SK-N-SH (cell line): Measurements from ENCODE around the gene ARMC9. TPM values are rescaled to one million over a fixed set of nuclear protein-coding genes. Genes with fewer than 3 reads are reported as not detected.

ENCODE experiments used
- CTCF ChIA-PET: fragments of 300-600, 350-600 bp; formaldehyde crosslinking; extraction: SDS; loops from one replicate; lab custom pipeline; 2021; lab: Yijun Ruan, JAX
- POLR2A ChIA-PET: fragments of 350-600 bp; sonication (Branson Sonifier 250); formaldehyde crosslinking; extraction: SDS; loops from one replicate; lab custom pipeline; 2020; ENCODE audit warnings: antibody characterized with exemption, inconsistent platforms; lab: Yijun Ruan, JAX
- DNase-seq: peaks from one replicate; pipeline ENCODE4 v3.0.0; 2012
- H2AFZ ChIP-seq: fragments of 200-600 bp; sonication (generic); 2 replicates; pipeline ENCODE4 v1.8.1; 2016; ENCODE audit warnings: antibody characterized with exemption, mild to moderate bottlenecking, low read depth
- H3F3A ChIP-seq: fragments of 200-600 bp; sonication (generic); replicated peaks from 2 replicates; pipeline ENCODE3; 2016; ENCODE audit warnings: antibody characterized with exemption, mild to moderate bottlenecking; ENCODE audit not compliant: insufficient read depth
- H3K27ac ChIP-seq, 2 experiments: fragments of 200-500 bp in 1 of 2; fragments of 200-600 bp in 1 of 2; sonication (Bioruptor generic) in 1 of 2; sonication (generic), shearing (Covaris generic) in 1 of 2; 2 replicates each; pipeline versions ENCODE4 v1.5.1 to v1.6.1; 2014 to 2016; ENCODE audit warnings: low read depth in 2 of 2, inconsistent platforms in 1 of 2, low read length in 1 of 2, mild to moderate bottlenecking in 1 of 2, mixed read lengths in 1 of 2
- H3K27me3 ChIP-seq: fragments of 200-600 bp; sonication (generic), shearing (Covaris generic); 2 replicates; pipeline ENCODE4 v1.6.1; 2016; ENCODE audit warnings: mixed run types; ENCODE audit not compliant: insufficient read depth
- H3K36me3 ChIP-seq, 2 experiments: fragments of 200-500 bp in 1 of 2; fragments of 200-600 bp in 1 of 2; sonication (Bioruptor generic) in 1 of 2; sonication (generic) in 1 of 2; replicated peaks in 1 of 2; 2 replicates each; pipeline versions ENCODE3 to v1.5.1; 2014 to 2016; ENCODE audit warnings: low read length in 1 of 2, mild to moderate bottlenecking in 1 of 2; ENCODE audit not compliant: insufficient read depth in 2 of 2, control insufficient read depth in 1 of 2
- H3K4me1 ChIP-seq, 2 experiments: fragments of 200-500 bp in 1 of 2; fragments of 200-600 bp in 1 of 2; sonication (Bioruptor generic) in 1 of 2; sonication (generic), shearing (Covaris generic) in 1 of 2; 2 replicates each; pipeline versions ENCODE4 v1.5.1 to v1.6.1; 2014 to 2016; ENCODE audit warnings: low read depth in 1 of 2, low read length in 1 of 2, mixed run types in 1 of 2; ENCODE audit not compliant: insufficient read depth in 2 of 2, control insufficient read depth in 1 of 2
- H3K4me2 ChIP-seq: fragments of 200-600 bp; sonication (generic), shearing (Covaris generic); 2 replicates; pipeline ENCODE4 v1.6.1; 2017; ENCODE audit warnings: mixed run types
- H3K4me3 ChIP-seq, 2 experiments: fragments of 200-500 bp in 1 of 2; fragments of 200-600 bp in 1 of 2; sonication (Bioruptor generic) in 1 of 2; sonication (generic), shearing (Covaris generic) in 1 of 2; 2 replicates each; pipeline versions ENCODE4 v1.5.1 to v1.8.1; 2014 to 2016; ENCODE audit warnings: low read depth in 2 of 2, inconsistent platforms in 1 of 2, low read length in 1 of 2, mild to moderate bottlenecking in 1 of 2, mixed read lengths in 1 of 2, moderate library complexity in 1 of 2
- H3K79me2 ChIP-seq: fragments of 200-600 bp; sonication (generic); 2 replicates; pipeline ENCODE4 v1.8.1; 2017; ENCODE audit warnings: mild to moderate bottlenecking; ENCODE audit not compliant: insufficient read depth
- H3K9ac ChIP-seq: fragments of 200-600 bp; sonication (generic); 2 replicates; pipeline ENCODE4 v1.6.1; 2017; ENCODE audit warnings: mixed run types
- H3K9me2 ChIP-seq: fragments of 200-600 bp; sonication (generic); 2 replicates; pipeline ENCODE4 v1.6.1; 2017; ENCODE audit warnings: mixed run types
- H3K9me3 ChIP-seq: fragments of 200-600 bp; sonication (generic); 2 replicates; pipeline ENCODE4 v1.6.1; 2017; ENCODE audit warnings: mixed run types, mild to moderate bottlenecking, moderate library complexity
- H4K20me1 ChIP-seq: fragments of 200-600 bp; sonication (generic); 2 replicates; pipeline ENCODE4 v1.6.1; 2017; ENCODE audit warnings: mild to moderate bottlenecking, mixed run types; ENCODE audit not compliant: insufficient read depth
- FOXJ3 ChIP-seq: sonication (generic); formaldehyde crosslinking; IDR thresholded peaks from 2 replicates; pipeline ENCODE4 v1.5.1; 2020; ENCODE audit warnings: mild to moderate bottlenecking, missing genetic modification reagents
- GATA2 ChIP-seq: sonication (generic); formaldehyde crosslinking; IDR thresholded peaks from 2 replicates; pipeline ENCODE4 v1.5.0; 2020; ENCODE audit warnings: mild to moderate bottlenecking, missing genetic modification reagents
- JUND ChIP-seq: IDR thresholded peaks from 2 replicates; pipeline ENCODE4 v1.4.0; 2012
- MEF2A ChIP-seq: IDR thresholded peaks from 2 replicates; pipeline ENCODE4 v1.4.0; 2012; ENCODE audit warnings: low read depth, borderline replicate concordance
- MXI1 ChIP-seq: IDR thresholded peaks from 2 replicates; pipeline ENCODE4 v1.6.1; 2012; ENCODE audit warnings: mild to moderate bottlenecking, low read depth, low read length, improper control_type of control experiment
- NFIC ChIP-seq: IDR thresholded peaks from 2 replicates; pipeline ENCODE4 v1.4.0; 2012; ENCODE audit warnings: borderline replicate concordance
- POLR2AphosphoS5 ChIP-seq: IDR thresholded peaks from 2 replicates; pipeline ENCODE4 v1.6.1; 2012; ENCODE audit warnings: low read depth, low read length
- RCOR1 ChIP-seq: fragments of 150-350 bp; IDR thresholded peaks from 2 replicates; pipeline ENCODE4 v1.6.1; 2017; ENCODE audit warnings: antibody characterized with exemption, low read length
- TAF1 ChIP-seq: IDR thresholded peaks from 2 replicates; pipeline ENCODE4 v1.6.1; 2012; ENCODE audit warnings: low read depth, mild to moderate bottlenecking, low read length, moderate library complexity, borderline replicate concordance
- TCF12 ChIP-seq: IDR thresholded peaks from 2 replicates; pipeline ENCODE4 v1.4.0; 2012
- TEAD4 ChIP-seq: IDR thresholded peaks from 2 replicates; pipeline ENCODE4 v1.4.0; 2012; ENCODE audit warnings: mild to moderate bottlenecking, borderline replicate concordance; ENCODE audit not compliant: insufficient read depth
- YY1 ChIP-seq: IDR thresholded peaks from 2 replicates; pipeline ENCODE4 v1.4.0; 2012; ENCODE audit warnings: low read depth, mild to moderate bottlenecking
- WGBS: methylation state at CpG from one replicate; pipeline ENCODE4 v1.1.6; 2017; ENCODE audit warnings: low lambda C conversion rate; 5-methylcytosine and 5-hydroxymethylcytosine counted together
- polyA plus RNA-seq, 3 experiments: library from polyadenylated mRNA; depleted of rRNA; stranded (reverse); fragments of >200 nt; gene quantifications; 2 replicates each; pipeline ENCODE4 v1.2.3, GENCODE V29; 2012
- TF ChIP-seq, protein P1 (sequence below): IDR thresholded peaks from 2 replicates; pipeline ENCODE4 v1.4.0; 2012; ENCODE audit warnings: low read depth, borderline replicate concordance
- TF ChIP-seq, protein P2 (sequence below): IDR thresholded peaks from 2 replicates; pipeline ENCODE4 v1.4.0; 2012; ENCODE audit warnings: low read depth, borderline replicate concordance
- TF ChIP-seq, protein P3 (sequence below): fragments of 150-350 bp; IDR thresholded peaks from 2 replicates; pipeline ENCODE4 v1.6.1; 2016; ENCODE audit warnings: mild to moderate bottlenecking, low read depth, low read length

ARMC9 gene
- polyA plus RNA-seq, 1 of the 3 experiments (the other 2 are of a cell fraction) = 25.3 TPM

DNA sequence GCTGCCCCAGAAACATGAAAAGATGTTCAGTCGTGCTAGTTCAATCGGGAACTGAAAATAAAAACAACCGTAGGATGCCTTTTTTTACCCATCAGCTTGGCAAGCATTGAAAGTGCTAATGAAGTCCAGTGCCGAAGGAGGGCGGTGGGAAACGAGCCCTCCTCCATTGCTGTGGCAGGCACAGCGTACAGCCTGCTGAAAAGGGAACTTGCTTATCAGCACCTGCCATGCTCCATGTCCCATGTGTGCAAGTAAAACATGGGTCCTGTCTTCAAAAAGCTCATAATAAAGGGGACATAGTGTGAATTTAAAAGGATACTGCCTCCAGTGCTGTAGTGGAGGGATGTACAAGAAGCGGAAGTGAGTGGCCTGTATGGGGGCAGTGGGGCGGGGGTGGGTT is 82.4 kb downstream of the ARMC9 start:
- POLR2A ChIA-PET = no interaction called here
- WGBS = 97% methylated on average over 9 of the region's 9 CpGs
- TF ChIP-seq GATA2 (CRISPR knock-in tag) = no peak
- no peak for TF ChIP-seq TCF12
- TF ChIP-seq, protein P1, sequence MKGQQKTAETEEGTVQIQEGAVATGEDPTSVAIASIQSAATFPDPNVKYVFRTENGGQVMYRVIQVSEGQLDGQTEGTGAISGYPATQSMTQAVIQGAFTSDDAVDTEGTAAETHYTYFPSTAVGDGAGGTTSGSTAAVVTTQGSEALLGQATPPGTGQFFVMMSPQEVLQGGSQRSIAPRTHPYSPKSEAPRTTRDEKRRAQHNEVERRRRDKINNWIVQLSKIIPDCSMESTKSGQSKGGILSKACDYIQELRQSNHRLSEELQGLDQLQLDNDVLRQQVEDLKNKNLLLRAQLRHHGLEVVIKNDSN = no peak
- TF ChIP-seq, protein P2, sequence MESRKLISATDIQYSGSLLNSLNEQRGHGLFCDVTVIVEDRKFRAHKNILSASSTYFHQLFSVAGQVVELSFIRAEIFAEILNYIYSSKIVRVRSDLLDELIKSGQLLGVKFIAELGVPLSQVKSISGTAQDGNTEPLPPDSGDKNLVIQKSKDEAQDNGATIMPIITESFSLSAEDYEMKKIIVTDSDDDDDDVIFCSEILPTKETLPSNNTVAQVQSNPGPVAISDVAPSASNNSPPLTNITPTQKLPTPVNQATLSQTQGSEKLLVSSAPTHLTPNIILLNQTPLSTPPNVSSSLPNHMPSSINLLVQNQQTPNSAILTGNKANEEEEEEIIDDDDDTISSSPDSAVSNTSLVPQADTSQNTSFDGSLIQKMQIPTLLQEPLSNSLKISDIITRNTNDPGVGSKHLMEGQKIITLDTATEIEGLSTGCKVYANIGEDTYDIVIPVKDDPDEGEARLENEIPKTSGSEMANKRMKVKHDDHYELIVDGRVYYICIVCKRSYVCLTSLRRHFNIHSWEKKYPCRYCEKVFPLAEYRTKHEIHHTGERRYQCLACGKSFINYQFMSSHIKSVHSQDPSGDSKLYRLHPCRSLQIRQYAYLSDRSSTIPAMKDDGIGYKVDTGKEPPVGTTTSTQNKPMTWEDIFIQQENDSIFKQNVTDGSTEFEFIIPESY = no peak
- TF ChIP-seq FOXJ3 (CRISPR knock-in tag) = no peak
- no peak for TF ChIP-seq POLR2AphosphoS5
- no peak for TF ChIP-seq JUND
- no peak for TF ChIP-seq NFIC
- TF ChIP-seq, protein P3, sequence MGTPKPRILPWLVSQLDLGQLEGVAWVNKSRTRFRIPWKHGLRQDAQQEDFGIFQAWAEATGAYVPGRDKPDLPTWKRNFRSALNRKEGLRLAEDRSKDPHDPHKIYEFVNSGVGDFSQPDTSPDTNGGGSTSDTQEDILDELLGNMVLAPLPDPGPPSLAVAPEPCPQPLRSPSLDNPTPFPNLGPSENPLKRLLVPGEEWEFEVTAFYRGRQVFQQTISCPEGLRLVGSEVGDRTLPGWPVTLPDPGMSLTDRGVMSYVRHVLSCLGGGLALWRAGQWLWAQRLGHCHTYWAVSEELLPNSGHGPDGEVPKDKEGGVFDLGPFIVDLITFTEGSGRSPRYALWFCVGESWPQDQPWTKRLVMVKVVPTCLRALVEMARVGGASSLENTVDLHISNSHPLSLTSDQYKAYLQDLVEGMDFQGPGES = no peak
- TF ChIP-seq TEAD4 = no peak
- no peak for TF ChIP-seq TAF1
- no peak for TF ChIP-seq MXI1
- no peak for TF ChIP-seq MEF2A
- TF ChIP-seq RCOR1 = no peak
- no peak for TF ChIP-seq YY1

DNA sequence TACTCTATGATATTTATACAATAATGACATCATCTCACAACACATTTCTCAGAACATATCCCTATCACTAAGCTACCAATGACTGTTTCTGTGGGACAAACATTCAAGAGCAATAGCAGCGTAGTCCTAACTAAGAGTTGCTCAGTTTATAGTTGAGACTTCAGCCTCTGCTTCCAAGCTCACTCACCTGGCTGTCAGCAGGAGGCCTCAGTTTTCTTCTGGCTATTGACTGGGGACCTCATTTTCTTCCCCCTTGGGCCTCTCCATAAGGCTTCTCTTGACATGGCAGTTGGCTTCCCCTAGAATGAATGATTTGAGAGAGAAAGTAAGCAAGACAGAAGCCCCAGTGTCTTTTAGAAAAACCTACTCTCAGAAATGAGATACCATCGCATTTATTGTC is 85.9 kb downstream of the ARMC9 start:
- H3K4me3 ChIP-seq = no peak overlapping the region
- TF ChIP-seq GATA2 (CRISPR knock-in tag) (no peak), JUND (no peak), TEAD4 (no peak), TCF12 (no peak), RCOR1 (no peak)
- TF ChIP-seq, protein P2 = no peak
- H3K36me3 ChIP-seq = peaks cover 25 to 47% of the 10 kb centered on the region in 2 experiments
- WGBS = 96% methylated on average over 2 of the region's 2 CpGs
- H3K9ac ChIP-seq = no peak overlapping the region
- no peaks in the 10 kb centered on the region for H3K9me3 ChIP-seq
- POLR2A ChIA-PET = no interaction called here
- H3F3A ChIP-seq = no peaks in the 10 kb centered on the region
- no peak overlapping the region for H3K27ac ChIP-seq
- H3K79me2 ChIP-seq = no peaks in the 10 kb centered on the region
- CTCF ChIA-PET = interaction anchor here (0.7 to 1.8 kb wide), 5 partner anchors 13 to 180 kb away, joined by 3 to 6 read pairs (median 3); no protein-coding TSS in a partner anchor
- no peak for DNase-seq
- H3K4me2 ChIP-seq = no peak overlapping the region
- H2AFZ ChIP-seq = no peak overlapping the region
- no peaks in the 10 kb centered on the region for H3K27me3 ChIP-seq
- no peaks in the 10 kb centered on the region for H4K20me1 ChIP-seq
- H3K4me1 ChIP-seq = no peaks in the 10 kb centered on the region
- H3K9me2 ChIP-seq = no peaks in the 10 kb centered on the region

More for the DNA sequence above, 82.4 kb downstream of the ARMC9 start:
- no peak for DNase-seq
- Histone ChIP-seq H3K9me3 (no peaks in the 10 kb centered on the region), H3K36me3 (peaks cover 38 to 52% of the 10 kb centered on the region in 2 experiments), H2AFZ (no peak overlapping the region), H3K27me3 (no peaks in the 10 kb centered on the region), H3K9ac (no peak overlapping the region), H3K4me2 (no peak overlapping the region), H3K4me1 (no peaks in the 10 kb centered on the region), H3K27ac (no peak overlapping the region), H3F3A (no peaks in the 10 kb centered on the region), H3K9me2 (no peaks in the 10 kb centered on the region), H3K79me2 (no peaks in the 10 kb centered on the region), H3K4me3 (no peak overlapping the region), H4K20me1 (no peaks in the 10 kb centered on the region)
- CTCF ChIA-PET = interaction anchor here (1.2 to 7.2 kb wide), 4 partner anchors 16 to 171 kb away, joined by 3 to 30 read pairs (median 10); no protein-coding TSS in a partner anchor
